Stimulated activated CD4-positive, alpha-beta T cell treated with anti-CD3 and anti-CD28 coated beads, Interleukin-4, amount 100 ng/mL, for 48 hours (primary cell): ENCODE measurements around the gene INPP5K.
"Not testable (repeated sequence)": the region's sequence is repeated elsewhere in the genome, so short reads cannot be mapped to it uniquely, and the experiment has no call there.

Experiments
- DNase-seq, 2 donors: peaks; one replicate each; pipeline ENCODE4 v3.0.0-alpha.2; 2020; ENCODE audit warnings: low read depth in 2 of 2

The INPP5K gene

GRCh38 chr17:1464186-1464585 is 52.2 kb downstream of the INPP5K start:
- no peak for DNase-seq

- no peak for DNase-seq
Observed at GRCh38 chr17:1462164-1463112, 54.0 kb downstream of the INPP5K start.

- DNase-seq: no peak
Observed at GRCh38 chr17:1461198-1461944, 55.0 kb downstream of the INPP5K start.

- no peak for DNase-seq
Observed at GRCh38 chr17:1460233-1460632, 56.2 kb downstream of the INPP5K start.

- DNase-seq: peak; percentile 97 to 98
Observed at GRCh38 chr17:1455797-1456599, 60.4 kb downstream of the INPP5K start, which contains the start of gene CRK. CRK (minus strand) TSS chr17:1456232; CDS start chr17:1456117, 115 bp downstream.

GRCh38 chr17:1455291-1455796 is 61.1 kb downstream of the INPP5K start:
- DNase-seq: peak; percentile 26 to 37

- no peak for DNase-seq
Observed at GRCh38 chr17:1454541-1454940, 61.9 kb downstream of the INPP5K start.

GRCh38 chr17:1453694-1454093 is 62.7 kb downstream of the INPP5K start:
- not testable (repeated sequence) for DNase-seq

GRCh38 chr17:1452836-1453235 is 63.6 kb downstream of the INPP5K start:
- DNase-seq: no peak

GRCh38 chr17:1450261-1450660 is 66.2 kb downstream of the INPP5K start:
- not testable (repeated sequence) for DNase-seq

GRCh38 chr17:1449412-1449967 is 66.9 kb downstream of the INPP5K start:
- no peak for DNase-seq

- no peak for DNase-seq
Observed at GRCh38 chr17:1447052-1447451, 69.4 kb downstream of the INPP5K start.

GRCh38 chr17:1446201-1446600 is 70.2 kb downstream of the INPP5K start:
- DNase-seq: no peak

GRCh38 chr17:1445695-1446094 is 70.7 kb downstream of the INPP5K start:
- DNase-seq: not testable (repeated sequence)
